CD4-positive, alpha-beta T cell treated with Interleukin-17A for 4 hours (primary cell): ENCODE data around the gene EDN3.

Experiments used
- DNase-seq: peaks from one replicate; pipeline ENCODE4 v3.0.0-alpha.2; 2020; ENCODE audit warnings: mixed read lengths

Gene EDN3

GRCh38 chr20:59308493-59309201 is 8.2 kb downstream of the EDN3 start:
- no peak for DNase-seq

- DNase-seq, result no peak
Observed at GRCh38 chr20:59309218-59309617, 8.8 kb downstream of the EDN3 start.

- no peak for DNase-seq
Observed at GRCh38 chr20:59314997-59315396, 14.6 kb downstream of the EDN3 start.

GRCh38 chr20:59316911-59317731 is 16.7 kb downstream of the EDN3 start:
- no peak for DNase-seq

- no peak for DNase-seq
Observed at GRCh38 chr20:59318201-59318790, 17.9 kb downstream of the EDN3 start.

GRCh38 chr20:59318803-59319202 is 18.4 kb downstream of the EDN3 start:
- DNase-seq, result no peak

- DNase-seq, result no peak
Observed at GRCh38 chr20:59320426-59320825, 20.0 kb downstream of the EDN3 start.

- DNase-seq, result no peak
Observed at GRCh38 chr20:59320854-59321647, 20.6 kb downstream of the EDN3 start.

- DNase-seq, result no peak
Observed at GRCh38 chr20:59322081-59322480, 21.7 kb downstream of the EDN3 start.

GRCh38 chr20:59322585-59323454 is 22.4 kb downstream of the EDN3 start:
- no peak for DNase-seq

GRCh38 chr20:59323731-59324130 is 23.3 kb downstream of the EDN3 start:
- DNase-seq, result no peak

GRCh38 chr20:59324521-59325141 is 24.2 kb downstream of the EDN3 start:
- no peak for DNase-seq

- DNase-seq, result no peak
Observed at GRCh38 chr20:59325142-59325523, 24.7 kb downstream of the EDN3 start.

GRCh38 chr20:59326188-59326587 is 25.8 kb downstream of the EDN3 start:
- DNase-seq, result no peak

GRCh38 chr20:59328071-59328470 is 27.7 kb downstream of the EDN3 start:
- DNase-seq, result no peak

- no peak for DNase-seq
Observed at GRCh38 chr20:59331721-59332329, 31.4 kb downstream of the EDN3 start.

GRCh38 chr20:59333260-59333845 is 32.9 kb downstream of the EDN3 start:
- DNase-seq, result no peak

- no peak for DNase-seq
Observed at GRCh38 chr20:59333951-59334350, 33.5 kb downstream of the EDN3 start.

- DNase-seq, result no peak
Observed at GRCh38 chr20:59334651-59335300, 34.4 kb downstream of the EDN3 start.

GRCh38 chr20:59335377-59335776 is 35.0 kb downstream of the EDN3 start:
- DNase-seq, result no peak
